Suppressor macrophage (primary cell): ENCODE results near the gene UGT1A3.

Source experiments
- DNase-seq, 4 experiments: peaks; one replicate each; pipeline ENCODE4 v3.0.0-alpha.2; 2020 to 2022

The UGT1A3 gene

DNA sequence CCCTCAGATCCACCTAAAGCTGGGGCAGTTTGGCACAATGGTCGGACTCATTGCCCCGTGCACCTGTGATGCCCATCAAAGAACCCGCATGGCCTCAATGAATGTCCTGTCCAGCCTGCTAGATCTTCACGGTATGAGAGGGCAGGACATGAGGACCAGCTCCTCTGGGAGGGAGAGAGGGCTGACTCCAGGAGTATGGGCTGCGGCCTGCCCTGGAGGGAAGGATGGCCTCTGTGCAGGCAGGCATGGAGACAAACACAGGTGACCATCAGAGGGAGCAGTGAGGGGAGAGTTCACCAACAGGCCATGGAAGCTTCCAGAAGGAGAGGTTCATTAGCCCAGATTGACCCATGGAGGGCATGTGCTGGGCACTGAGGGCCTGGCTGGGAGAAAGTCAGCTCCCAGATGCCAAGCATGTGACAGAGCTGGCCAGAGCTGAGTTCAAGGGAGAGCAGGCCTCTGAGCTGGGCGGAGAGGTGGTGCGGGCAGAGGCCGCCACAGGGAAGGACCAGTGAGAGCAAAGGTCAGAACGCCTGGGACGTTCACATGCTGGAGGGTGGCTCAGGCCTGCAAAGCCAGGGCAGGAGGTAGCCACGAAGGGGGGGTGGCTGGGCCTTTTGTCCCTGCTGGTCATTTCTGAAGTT lies 89.3 kb downstream of the UGT1A3 start:
- no peak for DNase-seq

DNA sequence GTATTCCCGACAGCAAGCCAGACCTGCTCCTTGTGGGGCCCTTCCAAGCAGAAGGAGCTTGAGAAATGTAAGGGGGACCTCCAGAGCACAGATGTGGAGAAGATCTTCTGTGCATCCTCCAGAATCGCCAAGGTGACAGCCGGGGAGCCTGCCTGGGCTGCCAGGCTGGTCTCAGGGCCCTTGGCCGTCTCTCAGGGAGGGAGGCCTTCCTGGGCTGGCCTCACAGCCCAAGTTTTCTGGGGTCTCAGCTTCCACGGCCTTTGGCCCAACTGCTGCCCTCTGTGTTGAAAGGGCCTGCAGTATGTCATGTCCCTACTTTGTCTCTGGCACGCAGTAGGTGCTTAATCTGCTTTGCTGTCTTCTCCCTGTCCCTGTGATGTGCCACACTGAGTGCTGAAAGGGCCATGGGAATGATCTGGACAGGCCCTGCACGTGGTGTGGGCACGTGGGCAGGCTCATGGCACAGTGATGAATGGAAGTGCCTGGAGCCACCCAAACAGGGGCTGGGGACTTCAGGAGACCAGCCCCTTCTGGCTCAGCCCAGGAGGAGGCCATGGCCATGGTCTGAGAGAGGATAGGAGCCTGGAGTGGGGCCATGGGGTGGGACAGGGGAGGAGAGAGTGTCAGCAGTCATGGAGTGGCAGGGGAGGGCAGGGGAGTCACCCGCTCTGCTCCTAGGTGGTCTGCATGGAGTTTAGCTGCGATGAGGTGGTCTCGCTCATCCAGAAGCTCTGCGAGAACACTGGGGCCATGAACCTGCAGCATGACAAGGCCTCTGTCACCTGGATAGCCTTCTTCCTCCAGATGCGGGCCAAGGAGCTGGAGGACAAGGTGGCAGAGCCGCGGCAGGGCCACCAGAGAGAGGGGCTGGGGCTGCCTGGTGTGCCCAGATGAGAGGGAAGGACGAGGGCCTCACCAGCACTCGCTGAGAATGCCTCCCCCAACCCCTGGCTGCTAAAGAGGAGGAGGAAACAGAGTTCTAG lies 90.1 kb downstream of the UGT1A3 start:
- no peak for DNase-seq

DNA sequence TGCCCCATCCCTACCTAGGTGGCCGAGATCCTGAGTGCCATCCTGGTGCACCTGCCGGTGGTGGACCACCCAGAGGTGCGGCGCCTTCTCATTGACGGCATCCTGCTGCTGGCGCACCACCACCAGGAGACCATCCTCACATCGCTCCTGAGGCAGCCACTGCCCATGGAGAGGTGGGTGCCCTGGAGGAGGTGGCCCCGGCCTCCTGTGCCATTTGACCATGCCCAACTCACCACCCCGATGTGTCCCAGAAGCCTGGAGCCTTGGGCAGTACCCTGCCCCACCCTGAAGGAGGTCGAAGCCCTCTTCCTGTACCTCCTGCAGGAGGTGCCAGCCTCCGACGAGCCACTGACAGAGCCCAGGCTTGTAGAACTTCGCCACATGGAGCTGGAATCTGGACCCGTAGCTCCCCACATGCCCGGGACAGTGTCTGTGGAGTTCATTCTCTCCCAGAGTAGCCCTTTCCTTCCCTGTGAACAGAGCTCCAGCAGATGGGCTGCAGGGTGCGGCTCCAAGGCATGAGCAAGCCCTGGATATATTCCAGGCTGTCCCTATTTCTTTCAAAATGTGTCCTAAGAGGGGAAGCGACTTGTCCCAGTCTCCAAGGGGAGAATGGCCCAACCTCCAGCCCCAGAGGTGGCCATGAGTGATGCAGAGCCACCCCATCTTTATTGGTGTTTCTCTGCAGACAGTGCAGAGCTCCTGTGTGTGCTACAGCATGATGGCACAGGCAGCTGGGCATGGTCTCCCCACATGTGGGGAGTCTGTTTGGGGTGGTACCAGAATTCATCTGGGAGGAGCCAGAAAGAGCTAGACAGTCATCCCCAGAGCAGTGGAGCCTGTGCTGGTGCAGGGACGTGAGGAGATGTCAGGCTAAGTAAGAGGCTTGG lies 91.3 kb downstream of the UGT1A3 start:
- no peak for DNase-seq

DNA sequence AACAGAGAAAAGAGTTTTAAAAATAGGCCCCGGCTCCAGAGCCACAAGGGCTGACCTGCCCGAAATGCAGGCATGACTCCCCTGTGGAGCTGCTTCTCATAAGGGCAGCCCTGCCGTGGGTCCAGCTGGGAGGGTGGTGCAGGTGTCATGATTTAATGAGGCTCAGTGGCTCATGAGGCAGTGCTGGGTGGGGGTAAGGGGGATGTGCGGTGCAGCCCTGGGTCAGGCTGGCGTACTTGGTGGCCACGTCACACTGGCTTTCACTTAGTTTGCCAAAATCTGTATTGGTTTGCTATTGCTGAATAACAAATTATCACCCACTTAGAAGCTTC lies 91.9 kb downstream of the UGT1A3 start:
- no peak for DNase-seq

DNA sequence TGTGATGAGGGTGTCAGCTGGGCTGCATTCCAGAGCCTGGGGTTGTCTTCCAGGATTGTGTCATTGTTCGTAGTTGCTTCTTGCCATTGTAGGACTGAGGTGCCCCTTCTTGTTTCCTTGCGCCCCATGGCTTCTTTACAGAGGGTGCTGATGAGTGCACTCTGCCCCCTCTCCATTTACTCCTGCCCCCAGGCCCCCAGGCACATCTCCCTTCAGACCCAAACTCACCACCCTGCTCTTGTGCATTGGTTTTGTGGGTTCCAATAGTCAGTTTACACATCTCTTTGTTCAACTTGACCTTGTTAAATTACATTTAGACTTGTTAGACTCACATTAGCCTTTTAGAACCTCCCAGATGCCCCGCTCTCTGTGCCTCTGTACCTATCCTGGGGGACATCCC lies 92.4 kb downstream of the UGT1A3 start:
- no peak for DNase-seq

DNA sequence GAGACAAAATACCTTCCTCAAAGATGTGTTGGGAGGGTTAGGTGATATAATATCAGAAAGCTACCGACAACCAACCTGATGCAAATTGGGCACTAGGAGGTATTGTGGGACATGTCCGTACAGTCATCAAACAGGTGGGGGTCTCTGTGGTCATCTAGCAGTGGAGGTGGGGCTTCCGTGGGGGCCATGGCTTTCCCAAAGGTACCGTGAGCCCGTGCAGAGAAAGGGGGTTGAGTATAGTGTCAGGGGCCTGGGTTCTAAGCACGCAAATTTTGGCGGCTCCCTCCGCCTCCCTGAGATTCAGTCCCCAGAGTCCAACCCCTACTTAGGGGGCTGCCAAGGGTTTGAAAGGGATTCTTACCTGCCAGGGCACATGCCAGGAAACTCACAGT lies 92.9 kb downstream of the UGT1A3 start:
- no peak for DNase-seq

DNA sequence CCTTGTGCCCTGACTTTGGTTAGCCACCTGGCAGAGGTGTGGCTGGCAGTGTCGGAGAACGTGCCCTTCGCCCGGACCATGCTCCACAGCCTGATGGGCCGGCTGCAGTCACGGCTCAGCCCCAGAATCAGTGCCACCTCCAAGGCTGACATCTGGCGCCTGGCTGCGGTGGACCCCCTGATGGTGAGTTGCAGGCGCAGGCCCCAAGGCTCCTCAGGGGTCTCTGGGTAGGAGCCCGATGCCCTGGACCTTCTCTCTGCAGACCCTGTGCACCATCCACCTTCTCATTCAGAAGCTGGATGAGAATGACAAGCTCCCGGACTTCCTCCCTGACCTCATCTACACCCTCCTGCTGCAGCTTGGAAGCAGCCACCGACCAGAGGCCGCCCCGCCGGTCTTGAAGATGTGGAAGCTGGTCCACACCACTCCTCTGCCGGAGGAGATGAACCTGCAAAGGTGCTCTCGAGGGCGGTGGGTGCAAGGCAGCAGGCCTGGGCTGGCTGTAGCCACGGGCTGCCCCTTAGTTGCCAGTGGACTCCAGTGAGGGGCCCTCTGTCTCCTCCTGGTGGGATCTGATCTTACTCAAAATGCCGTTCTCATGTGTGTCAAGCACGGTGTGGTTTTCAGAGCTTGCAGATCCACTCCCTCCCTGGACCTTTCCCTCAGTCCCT lies 93.4 kb downstream of the UGT1A3 start:
- DNase-seq, result no peak
